Lower leg skin (tissue), 3 donors: ENCODE measurements around the gene RMI2.

Experiments
- POLR2A ChIP-seq, 2 donors: fragments of 450-650 bp; IDR thresholded peaks; one replicate each; pipeline ENCODE4 v1.6.1; 2016 to 2017; ENCODE audit warnings: antibody characterized with exemption in 2 of 2, mild to moderate bottlenecking in 1 of 2, moderate library complexity in 1 of 2
- TF ChIP-seq, protein P1 (sequence below), 3 donors: fragments of 450-650 bp; IDR thresholded peaks; one replicate each; pipeline ENCODE4 v1.5.1; 2016; ENCODE audit warnings: antibody characterized with exemption in 3 of 3, mild to moderate bottlenecking in 3 of 3, moderate library complexity in 2 of 3

DNA sequence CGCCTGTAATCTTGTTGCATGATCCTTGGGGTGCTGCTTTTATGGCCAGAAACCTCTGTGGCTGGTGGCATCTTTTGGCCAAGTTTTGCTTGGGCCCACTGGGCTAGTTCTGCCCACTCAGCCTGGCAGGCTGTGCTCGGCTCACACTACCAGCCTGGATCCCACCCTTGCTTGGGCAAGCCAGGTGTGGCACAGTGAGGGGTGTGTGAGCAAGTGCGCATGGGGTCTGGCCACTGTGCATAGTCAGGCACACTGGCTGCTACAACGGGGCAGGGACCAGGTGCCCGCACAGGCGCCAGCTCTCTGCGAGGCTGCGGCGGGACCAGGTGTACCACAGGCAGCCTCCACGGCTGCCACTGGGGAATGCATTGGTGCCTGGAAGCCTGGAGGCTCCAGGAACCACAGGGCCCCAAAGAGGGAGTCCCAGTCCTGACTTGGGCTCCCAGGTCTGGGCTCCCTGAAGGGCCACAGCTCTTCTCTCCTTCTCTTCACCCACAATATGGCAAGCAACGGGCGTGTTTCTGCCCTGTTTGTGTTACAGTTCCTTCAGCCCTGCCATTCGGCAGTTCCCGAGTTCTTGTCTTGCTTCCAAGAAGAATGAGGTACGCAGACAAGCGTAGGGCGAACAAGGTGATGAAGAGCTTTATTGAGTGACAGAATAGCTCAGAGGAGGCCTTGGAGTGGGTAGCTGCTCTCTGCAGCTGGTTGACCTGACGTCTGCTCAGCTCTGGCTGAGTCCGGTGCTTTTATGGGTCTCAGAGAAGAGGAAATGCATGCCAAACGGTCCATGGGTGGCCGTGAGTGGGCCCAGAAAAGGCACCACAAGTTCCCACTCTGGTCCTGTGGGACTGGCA lies 37.4 kb upstream of the RMI2 start:
- TF ChIP-seq, protein P1, sequence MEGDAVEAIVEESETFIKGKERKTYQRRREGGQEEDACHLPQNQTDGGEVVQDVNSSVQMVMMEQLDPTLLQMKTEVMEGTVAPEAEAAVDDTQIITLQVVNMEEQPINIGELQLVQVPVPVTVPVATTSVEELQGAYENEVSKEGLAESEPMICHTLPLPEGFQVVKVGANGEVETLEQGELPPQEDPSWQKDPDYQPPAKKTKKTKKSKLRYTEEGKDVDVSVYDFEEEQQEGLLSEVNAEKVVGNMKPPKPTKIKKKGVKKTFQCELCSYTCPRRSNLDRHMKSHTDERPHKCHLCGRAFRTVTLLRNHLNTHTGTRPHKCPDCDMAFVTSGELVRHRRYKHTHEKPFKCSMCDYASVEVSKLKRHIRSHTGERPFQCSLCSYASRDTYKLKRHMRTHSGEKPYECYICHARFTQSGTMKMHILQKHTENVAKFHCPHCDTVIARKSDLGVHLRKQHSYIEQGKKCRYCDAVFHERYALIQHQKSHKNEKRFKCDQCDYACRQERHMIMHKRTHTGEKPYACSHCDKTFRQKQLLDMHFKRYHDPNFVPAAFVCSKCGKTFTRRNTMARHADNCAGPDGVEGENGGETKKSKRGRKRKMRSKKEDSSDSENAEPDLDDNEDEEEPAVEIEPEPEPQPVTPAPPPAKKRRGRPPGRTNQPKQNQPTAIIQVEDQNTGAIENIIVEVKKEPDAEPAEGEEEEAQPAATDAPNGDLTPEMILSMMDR (IDR thresholded peaks at IDR 0.05), result no peak
- TF ChIP-seq POLR2A (IDR thresholded peaks at IDR 0.05), result no peak
